ENCODE measurements around the gene RBM33.

- TF ChIP-seq RCOR1 (conservative IDR thresholded peaks at IDR 0.05; ENCODE audit: low read depth, low read length): no peak
- TF ChIP-seq, protein P1, sequence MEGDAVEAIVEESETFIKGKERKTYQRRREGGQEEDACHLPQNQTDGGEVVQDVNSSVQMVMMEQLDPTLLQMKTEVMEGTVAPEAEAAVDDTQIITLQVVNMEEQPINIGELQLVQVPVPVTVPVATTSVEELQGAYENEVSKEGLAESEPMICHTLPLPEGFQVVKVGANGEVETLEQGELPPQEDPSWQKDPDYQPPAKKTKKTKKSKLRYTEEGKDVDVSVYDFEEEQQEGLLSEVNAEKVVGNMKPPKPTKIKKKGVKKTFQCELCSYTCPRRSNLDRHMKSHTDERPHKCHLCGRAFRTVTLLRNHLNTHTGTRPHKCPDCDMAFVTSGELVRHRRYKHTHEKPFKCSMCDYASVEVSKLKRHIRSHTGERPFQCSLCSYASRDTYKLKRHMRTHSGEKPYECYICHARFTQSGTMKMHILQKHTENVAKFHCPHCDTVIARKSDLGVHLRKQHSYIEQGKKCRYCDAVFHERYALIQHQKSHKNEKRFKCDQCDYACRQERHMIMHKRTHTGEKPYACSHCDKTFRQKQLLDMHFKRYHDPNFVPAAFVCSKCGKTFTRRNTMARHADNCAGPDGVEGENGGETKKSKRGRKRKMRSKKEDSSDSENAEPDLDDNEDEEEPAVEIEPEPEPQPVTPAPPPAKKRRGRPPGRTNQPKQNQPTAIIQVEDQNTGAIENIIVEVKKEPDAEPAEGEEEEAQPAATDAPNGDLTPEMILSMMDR (IDR thresholded peaks at IDR 0.05 in 2 of 3, conservative IDR thresholded peaks at IDR 0.05 in 1 of 3; ENCODE audit: control insufficient read depth in 2 of 3, extremely low read depth in 1 of 3, insufficient read depth in 1 of 3, low read depth in 3 of 3, low read length in 3 of 3): no peak
- no peak for TF ChIP-seq MXI1 (IDR thresholded peaks at IDR 0.05; ENCODE audit: low read depth, low read length)
- TF ChIP-seq RAD21 (IDR thresholded peaks at IDR 0.05; ENCODE audit: insufficient read depth, low read depth, low read length): no peak
- TF ChIP-seq SMC3 (IDR thresholded peaks at IDR 0.05; ENCODE audit: borderline replicate concordance, low read length): no peak
Observed at GRCh38 chr7:155793720-155794119, 149.3 kb downstream of the RBM33 start.
